DOHH2 (cell line): ENCODE measurements around the gene TRIP4.

Experiments
- H3F3A ChIP-seq: fragments of 200-600 bp; sonication (generic), shearing (Covaris generic); 2 replicates; pipeline ENCODE4 v1.6.0; 2016; ENCODE audit warnings: antibody characterized with exemption, mild to moderate bottlenecking; ENCODE audit not compliant: control insufficient read depth, insufficient read depth
- H3K27ac ChIP-seq: fragments of 200-600 bp; sonication (generic); 2 replicates; pipeline ENCODE4 v1.5.1; 2014; ENCODE audit warnings: low read depth, mild to moderate bottlenecking, low read length, moderate library complexity
- H3K27me3 ChIP-seq: fragments of 200-600 bp; sonication (generic); 2 replicates; pipeline ENCODE4 v1.6.1; 2014; ENCODE audit warnings: mild to moderate bottlenecking, low read length, mixed read lengths; ENCODE audit not compliant: control insufficient read depth
- H3K36me3 ChIP-seq: fragments of 200-600 bp; sonication (generic); 2 replicates; pipeline ENCODE4 v1.6.1; 2014; ENCODE audit warnings: mild to moderate bottlenecking, low read length, moderate library complexity, mixed read lengths; ENCODE audit not compliant: control insufficient read depth
- H3K4me1 ChIP-seq: fragments of 200-600 bp; sonication (generic); 2 replicates; pipeline ENCODE4 v1.6.1; 2014; ENCODE audit warnings: mild to moderate bottlenecking, low read length, mixed read lengths; ENCODE audit not compliant: control insufficient read depth
- H3K4me2 ChIP-seq: fragments of 200-600 bp; sonication (generic); 2 replicates; pipeline ENCODE4 v1.6.0; 2014; ENCODE audit warnings: mild to moderate bottlenecking, low read length, moderate library complexity
- H3K4me3 ChIP-seq: fragments of 200-600 bp; sonication (generic); 2 replicates; pipeline ENCODE4 v1.5.1; 2014; ENCODE audit warnings: mild to moderate bottlenecking, low read length, mixed read lengths
- H3K79me2 ChIP-seq: fragments of 200-600 bp; sonication (generic); 2 replicates; pipeline ENCODE4 v1.6.1; 2014; ENCODE audit warnings: mild to moderate bottlenecking, low read length, mixed read lengths; ENCODE audit not compliant: control insufficient read depth
- H3K9me2 ChIP-seq: fragments of 200-600 bp; sonication (generic); replicated peaks from 2 replicates; pipeline ENCODE4 v1.6.1; 2014; ENCODE audit warnings: mild to moderate bottlenecking, low read length, mixed read lengths; ENCODE audit not compliant: control insufficient read depth
- H3K9me3 ChIP-seq: fragments of 200-600 bp; sonication (generic); 2 replicates; pipeline ENCODE4 v1.6.1; 2014; ENCODE audit warnings: antibody characterized with exemption, low read length, mixed read lengths; ENCODE audit not compliant: control insufficient read depth, insufficient read depth
- H4K20me1 ChIP-seq: fragments of 200-600 bp; sonication (generic); 2 replicates; pipeline ENCODE4 v1.6.0; 2014; ENCODE audit warnings: low read depth, mild to moderate bottlenecking, antibody characterized with exemption, low read length, moderate library complexity; ENCODE audit not compliant: control insufficient read depth, insufficient read depth
- EZH2phosphoT487 ChIP-seq: fragments of 200-600 bp; sonication (generic); IDR thresholded peaks from 2 replicates; pipeline ENCODE4 v1.6.1; 2017; ENCODE audit warnings: borderline replicate concordance, mild to moderate bottlenecking, antibody characterized with exemption, low read length, moderate library complexity, mixed read lengths
- TF ChIP-seq, protein P1 (sequence below): fragments of 200-600 bp; sonication (generic); IDR thresholded peaks from one replicate; pipeline ENCODE4 v1.5.1; 2014; ENCODE audit warnings: antibody characterized with exemption, mild to moderate bottlenecking, low read depth, low read length; ENCODE audit not compliant: poor library complexity, severe bottlenecking

TRIP4 gene

GRCh38 chr15:64348455-64348854 is 39.2 kb upstream of the TRIP4 start:
- Histone ChIP-seq H3K9me2 (no peaks in the 10 kb centered on the region), H3K79me2 (peaks cover 37% of the 10 kb centered on the region), H3K27me3 (no peaks in the 10 kb centered on the region), H3K36me3 (no peaks in the 10 kb centered on the region), H3K27ac (no peak overlapping the region), H3K9me3 (no peaks in the 10 kb centered on the region), H3K4me2 (no peak overlapping the region), H3K4me1 (peaks cover 5% of the 10 kb centered on the region; the same call in 1 of the 2 replicates), H3K4me3 (no peak overlapping the region), H4K20me1 (no peaks in the 10 kb centered on the region), H3F3A (0 out of 2 replicates have a peak, but pooled peaks cover 3% of the 10 kb centered on the region)
- no peak for TF ChIP-seq EZH2phosphoT487
- TF ChIP-seq, protein P1, sequence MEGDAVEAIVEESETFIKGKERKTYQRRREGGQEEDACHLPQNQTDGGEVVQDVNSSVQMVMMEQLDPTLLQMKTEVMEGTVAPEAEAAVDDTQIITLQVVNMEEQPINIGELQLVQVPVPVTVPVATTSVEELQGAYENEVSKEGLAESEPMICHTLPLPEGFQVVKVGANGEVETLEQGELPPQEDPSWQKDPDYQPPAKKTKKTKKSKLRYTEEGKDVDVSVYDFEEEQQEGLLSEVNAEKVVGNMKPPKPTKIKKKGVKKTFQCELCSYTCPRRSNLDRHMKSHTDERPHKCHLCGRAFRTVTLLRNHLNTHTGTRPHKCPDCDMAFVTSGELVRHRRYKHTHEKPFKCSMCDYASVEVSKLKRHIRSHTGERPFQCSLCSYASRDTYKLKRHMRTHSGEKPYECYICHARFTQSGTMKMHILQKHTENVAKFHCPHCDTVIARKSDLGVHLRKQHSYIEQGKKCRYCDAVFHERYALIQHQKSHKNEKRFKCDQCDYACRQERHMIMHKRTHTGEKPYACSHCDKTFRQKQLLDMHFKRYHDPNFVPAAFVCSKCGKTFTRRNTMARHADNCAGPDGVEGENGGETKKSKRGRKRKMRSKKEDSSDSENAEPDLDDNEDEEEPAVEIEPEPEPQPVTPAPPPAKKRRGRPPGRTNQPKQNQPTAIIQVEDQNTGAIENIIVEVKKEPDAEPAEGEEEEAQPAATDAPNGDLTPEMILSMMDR, result no peak

GRCh38 chr15:64349375-64349774 is 38.3 kb upstream of the TRIP4 start:
- no peak overlapping the region for H3K4me3 ChIP-seq
- H3K36me3 ChIP-seq, result no peaks in the 10 kb centered on the region
- H3F3A ChIP-seq, result 0 out of 2 replicates have a peak, but pooled peaks cover 3% of the 10 kb centered on the region
- no peak overlapping the region for H3K27ac ChIP-seq
- no peaks in the 10 kb centered on the region for H4K20me1 ChIP-seq
- H3K9me2 ChIP-seq, result no peaks in the 10 kb centered on the region
- TF ChIP-seq EZH2phosphoT487, result no peak
- TF ChIP-seq, protein P1, result no peak
- H3K4me2 ChIP-seq, result no peak overlapping the region
- H3K9me3 ChIP-seq, result no peaks in the 10 kb centered on the region
- H3K27me3 ChIP-seq, result no peaks in the 10 kb centered on the region
- peaks cover 43% of the 10 kb centered on the region for H3K79me2 ChIP-seq
- peaks cover 5% of the 10 kb centered on the region for H3K4me1 ChIP-seq

GRCh38 chr15:64351265-64351664 is 36.4 kb upstream of the TRIP4 start:
- Histone ChIP-seq H3K36me3 (no peaks in the 10 kb centered on the region), H3K4me3 (no peak overlapping the region), H3K79me2 (peaks cover 47% of the 10 kb centered on the region), H3F3A (peaks cover 3% of the 10 kb centered on the region), H3K27me3 (no peaks in the 10 kb centered on the region), H3K4me2 (no peak overlapping the region), H3K9me2 (no peaks in the 10 kb centered on the region), H3K9me3 (no peaks in the 10 kb centered on the region), H3K4me1 (peaks cover 11% of the 10 kb centered on the region), H4K20me1 (no peaks in the 10 kb centered on the region), H3K27ac (no peak overlapping the region)
- TF ChIP-seq, protein P1, result no peak
- TF ChIP-seq EZH2phosphoT487, result no peak
